Measurements from ENCODE around the gene STOM.

The STOM gene

DNA sequence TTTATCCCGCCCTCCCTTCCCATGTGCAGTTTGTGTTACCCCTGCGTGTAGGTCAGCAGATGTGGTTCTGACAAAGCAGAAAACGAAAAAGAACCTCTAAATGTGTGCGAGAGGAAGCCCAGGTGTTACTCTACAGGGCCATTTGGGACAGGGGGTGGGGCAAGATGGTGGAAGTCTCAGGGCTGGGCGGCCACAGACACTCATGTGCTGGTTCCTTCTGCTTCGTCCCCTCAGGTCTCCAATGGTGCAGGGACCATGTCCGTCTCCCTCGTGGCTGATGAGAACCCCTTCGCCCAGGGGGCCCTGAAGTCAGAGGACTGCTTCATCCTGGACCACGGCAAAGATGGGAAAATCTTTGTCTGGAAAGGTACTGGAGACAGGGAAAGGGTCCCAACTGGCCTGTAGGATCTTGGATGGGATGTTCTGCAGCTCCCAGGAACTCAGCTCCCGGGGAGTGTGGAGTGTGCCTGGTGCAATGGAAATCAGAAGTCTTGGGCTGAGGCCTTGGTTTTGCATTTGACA is 53.1 kb downstream of the STOM start:
- H3K27ac ChIP-seq: no peak overlapping the region
- H3K27me3 ChIP-seq (replicated peaks): no peaks in the 10 kb centered on the region
- no peak for DNase-seq
- TF ChIP-seq, protein P1, sequence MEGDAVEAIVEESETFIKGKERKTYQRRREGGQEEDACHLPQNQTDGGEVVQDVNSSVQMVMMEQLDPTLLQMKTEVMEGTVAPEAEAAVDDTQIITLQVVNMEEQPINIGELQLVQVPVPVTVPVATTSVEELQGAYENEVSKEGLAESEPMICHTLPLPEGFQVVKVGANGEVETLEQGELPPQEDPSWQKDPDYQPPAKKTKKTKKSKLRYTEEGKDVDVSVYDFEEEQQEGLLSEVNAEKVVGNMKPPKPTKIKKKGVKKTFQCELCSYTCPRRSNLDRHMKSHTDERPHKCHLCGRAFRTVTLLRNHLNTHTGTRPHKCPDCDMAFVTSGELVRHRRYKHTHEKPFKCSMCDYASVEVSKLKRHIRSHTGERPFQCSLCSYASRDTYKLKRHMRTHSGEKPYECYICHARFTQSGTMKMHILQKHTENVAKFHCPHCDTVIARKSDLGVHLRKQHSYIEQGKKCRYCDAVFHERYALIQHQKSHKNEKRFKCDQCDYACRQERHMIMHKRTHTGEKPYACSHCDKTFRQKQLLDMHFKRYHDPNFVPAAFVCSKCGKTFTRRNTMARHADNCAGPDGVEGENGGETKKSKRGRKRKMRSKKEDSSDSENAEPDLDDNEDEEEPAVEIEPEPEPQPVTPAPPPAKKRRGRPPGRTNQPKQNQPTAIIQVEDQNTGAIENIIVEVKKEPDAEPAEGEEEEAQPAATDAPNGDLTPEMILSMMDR (IDR thresholded peaks at IDR 0.05; ENCODE audit: low read depth, low read length, missing control alignments): no peak
- no peak overlapping the region for H3K4me3 ChIP-seq (ENCODE audit: low read depth, low read length)
- peaks cover 37% of the 10 kb centered on the region for H3K36me3 ChIP-seq (replicated peaks)
- in situ Hi-C loops (cut with HindIII; ENCODE audit: low pct_ligation_motif_present, low sequenced_read_pairs): no loop called here

GRCh38 chr9:121316378-121316777 is 53.7 kb downstream of the STOM start:
- TF ChIP-seq, protein P1 (IDR thresholded peaks at IDR 0.05; ENCODE audit: low read depth, low read length, missing control alignments): no peak
- H3K27me3 ChIP-seq (replicated peaks): no peaks in the 10 kb centered on the region
- DNase-seq: no peak
- H3K27ac ChIP-seq: no peak overlapping the region
- H3K36me3 ChIP-seq (replicated peaks): peaks cover 40% of the 10 kb centered on the region
- in situ Hi-C loops (cut with HindIII; ENCODE audit: low pct_ligation_motif_present, low sequenced_read_pairs): no loop called here
- H3K4me3 ChIP-seq (ENCODE audit: low read depth, low read length): no peak overlapping the region

- Histone ChIP-seq H3K27ac (no peak overlapping the region), H3K36me3 (replicated peaks) (peaks cover 36% of the 10 kb centered on the region), H3K27me3 (replicated peaks) (no peaks in the 10 kb centered on the region), H3K4me3 (ENCODE audit: low read depth, low read length) (no peak overlapping the region)
- DNase-seq: no peak
- TF ChIP-seq, protein P1 (IDR thresholded peaks at IDR 0.05; ENCODE audit: low read depth, low read length, missing control alignments): no peak
- in situ Hi-C loops (cut with HindIII; ENCODE audit: low pct_ligation_motif_present, low sequenced_read_pairs): no loop called here
Measured at GRCh38 chr9:121313458-121314152, 56.4 kb downstream of the STOM start.

- TF ChIP-seq, protein P1 (IDR thresholded peaks at IDR 0.05; ENCODE audit: low read depth, low read length, missing control alignments): no peak
- Histone ChIP-seq H3K36me3 (replicated peaks) (peaks cover 29% of the 10 kb centered on the region), H3K27ac (no peak overlapping the region), H3K27me3 (replicated peaks) (no peaks in the 10 kb centered on the region), H3K4me3 (ENCODE audit: low read depth, low read length) (no peak overlapping the region)
- in situ Hi-C loops (cut with HindIII; ENCODE audit: low pct_ligation_motif_present, low sequenced_read_pairs): no loop called here
- no peak for DNase-seq
Measured at GRCh38 chr9:121312169-121312568, 57.9 kb downstream of the STOM start.

GRCh38 chr9:121310571-121310970 is 59.5 kb downstream of the STOM start:
- Histone ChIP-seq H3K4me3 (ENCODE audit: low read depth, low read length) (no peak overlapping the region), H3K36me3 (replicated peaks) (peaks cover 26% of the 10 kb centered on the region), H3K27me3 (replicated peaks) (no peaks in the 10 kb centered on the region), H3K27ac (no peak overlapping the region)
- no peak for DNase-seq
- TF ChIP-seq, protein P1 (IDR thresholded peaks at IDR 0.05; ENCODE audit: low read depth, low read length, missing control alignments): no peak
- in situ Hi-C loops (cut with HindIII; ENCODE audit: low pct_ligation_motif_present, low sequenced_read_pairs): no loop called here

Data from brain microvascular endothelial cell (primary cell).